OCI-LY3 (cell line): ENCODE results near the gene ANXA5.
"Not testable (repeated sequence)": the region's sequence is repeated elsewhere in the genome, so short reads cannot be mapped to it uniquely, and the experiment has no call there.

Experiments used
- H2AFZ ChIP-seq: fragments of 200-600, 300-600 bp; shearing (Covaris generic); 2 replicates; pipeline ENCODE4 v1.6.0; 2014; ENCODE audit warnings: antibody characterized with exemption, low read depth, low read length
- H3K27ac ChIP-seq: fragments of 200-600, 300-600 bp; sonication (generic); 2 replicates; pipeline ENCODE4 v1.5.1; 2014; ENCODE audit warnings: mild to moderate bottlenecking, low read length, moderate library complexity, mixed read lengths
- H3K27me3 ChIP-seq: fragments of 200-600, 300-600 bp; sonication (generic); 2 replicates; pipeline ENCODE4 v1.6.1; 2014; ENCODE audit warnings: low read depth, low read length, mixed read lengths
- H3K36me3 ChIP-seq: fragments of 200-600, 300-600 bp; sonication (generic); replicated peaks from 2 replicates; pipeline ENCODE3; 2014; ENCODE audit warnings: low read depth, low read length, mixed read lengths
- H3K4me1 ChIP-seq: fragments of 300-600, 200-600 bp; sonication (generic); 2 replicates; pipeline ENCODE4 v1.6.1; 2014; ENCODE audit warnings: low read length, mixed read lengths
- H3K4me2 ChIP-seq: fragments of 200-600, 300-600 bp; sonication (generic); 2 replicates; pipeline ENCODE4 v1.6.1; 2014; ENCODE audit warnings: low read length, mixed read lengths
- H3K4me3 ChIP-seq: fragments of 300-600, 200-600 bp; sonication (generic); 2 replicates; pipeline ENCODE4 v1.5.1; 2014; ENCODE audit warnings: antibody characterized with exemption, mild to moderate bottlenecking, low read length, moderate library complexity
- H3K79me2 ChIP-seq: fragments of 300-600, 200-600 bp; shearing (Covaris generic); 2 replicates; pipeline ENCODE4 v1.6.1; 2014; ENCODE audit warnings: mild to moderate bottlenecking, low read length, mixed read lengths
- H3K9ac ChIP-seq: fragments of 300-600, 200-600 bp; shearing (Covaris generic); 2 replicates; pipeline ENCODE4 v1.6.0; 2014; ENCODE audit warnings: mild to moderate bottlenecking, low read length, moderate library complexity
- H3K9me3 ChIP-seq: fragments of 200-600, 300-600 bp; shearing (Covaris generic); 2 replicates; pipeline ENCODE4 v1.6.1; 2014; ENCODE audit warnings: low read length, mixed read lengths; ENCODE audit not compliant: insufficient read depth
- H4K20me1 ChIP-seq: fragments of 200-600, 300-600 bp; sonication (generic); 2 replicates; pipeline ENCODE4 v1.6.1; 2016; ENCODE audit warnings: low read length, mixed read lengths; ENCODE audit not compliant: insufficient read depth
- CTCF ChIP-seq: fragments of 200-600, 300-600 bp; sonication (generic); IDR thresholded peaks from 2 replicates; pipeline ENCODE4 v1.5.1; 2014; ENCODE audit warnings: antibody characterized with exemption, low read length, low read depth
- EZH2phosphoT487 ChIP-seq: fragments of 200-600 bp; shearing (Covaris generic); IDR thresholded peaks from 2 replicates; pipeline ENCODE4 v1.6.1; 2018; ENCODE audit warnings: antibody characterized with exemption, mixed run types, low read depth

Gene ANXA5

GRCh38 chr4:121736735-121737351 is 40.1 kb upstream of the ANXA5 start:
- TF ChIP-seq EZH2phosphoT487 (no peak), CTCF (peak; percentile 64)
- Histone ChIP-seq H2AFZ (no peak overlapping the region), H3K27me3 (0 out of 2 replicates have a peak, but pooled peaks cover 6% of the 10 kb centered on the region), H3K9me3 (no peaks in the 10 kb centered on the region), H3K9ac (no peak overlapping the region), H3K27ac (no peak overlapping the region), H4K20me1 (no peaks in the 10 kb centered on the region), H3K4me1 (no peaks in the 10 kb centered on the region), H3K79me2 (no peaks in the 10 kb centered on the region), H3K4me2 (no peak overlapping the region), H3K4me3 (no peak overlapping the region), H3K36me3 (no peaks in the 10 kb centered on the region)

GRCh38 chr4:121734571-121734970 is 37.8 kb upstream of the ANXA5 start:
- H3K4me2 ChIP-seq, result no peak overlapping the region
- TF ChIP-seq EZH2phosphoT487 (no peak), CTCF (no peak)
- H3K4me1 ChIP-seq, result no peaks in the 10 kb centered on the region
- H3K27ac ChIP-seq, result no peak overlapping the region
- H3K79me2 ChIP-seq, result no peaks in the 10 kb centered on the region
- no peak overlapping the region for H2AFZ ChIP-seq
- no peaks in the 10 kb centered on the region for H3K36me3 ChIP-seq
- H3K9me3 ChIP-seq, result no peaks in the 10 kb centered on the region
- H4K20me1 ChIP-seq, result no peaks in the 10 kb centered on the region
- no peak overlapping the region for H3K4me3 ChIP-seq
- H3K9ac ChIP-seq, result no peak overlapping the region
- H3K27me3 ChIP-seq, result 0 out of 2 replicates have a peak, but pooled peaks cover 6% of the 10 kb centered on the region

GRCh38 chr4:121733942-121734341 is 37.2 kb upstream of the ANXA5 start:
- no peak overlapping the region for H3K27ac ChIP-seq
- H3K27me3 ChIP-seq, result 0 out of 2 replicates have a peak, but pooled peaks cover 6% of the 10 kb centered on the region
- no peaks in the 10 kb centered on the region for H3K9me3 ChIP-seq
- H3K4me2 ChIP-seq, result no peak overlapping the region
- no peak overlapping the region for H2AFZ ChIP-seq
- TF ChIP-seq EZH2phosphoT487 (no peak), CTCF (no peak)
- H3K4me3 ChIP-seq, result no peak overlapping the region
- no peak overlapping the region for H3K9ac ChIP-seq
- H3K36me3 ChIP-seq, result no peaks in the 10 kb centered on the region
- no peaks in the 10 kb centered on the region for H3K4me1 ChIP-seq
- H3K79me2 ChIP-seq, result no peaks in the 10 kb centered on the region
- H4K20me1 ChIP-seq, result no peaks in the 10 kb centered on the region

GRCh38 chr4:121729753-121730152 is 33.0 kb upstream of the ANXA5 start:
- H4K20me1 ChIP-seq, H3K4me3 ChIP-seq, H3K9ac ChIP-seq, H3K4me1 ChIP-seq, H3K9me3 ChIP-seq, H3K79me2 ChIP-seq, H3K27ac ChIP-seq, H3K36me3 ChIP-seq, H2AFZ ChIP-seq, H3K4me2 ChIP-seq, H3K27me3 ChIP-seq: not testable (repeated sequence)
